C4-2B (cell line): ENCODE measurements around the gene TMEM181.

Experiments
- ZFX ChIP-seq: fragments of 450-650 bp; IDR thresholded peaks from 2 replicates; pipeline ENCODE4 v1.6.1; 2017
- TF ChIP-seq, protein P1 (sequence below): fragments of 450-650 bp; conservative IDR thresholded peaks from 2 replicates; pipeline ENCODE4 v1.5.1; 2017; ENCODE audit warnings: mild to moderate bottlenecking

DNA sequence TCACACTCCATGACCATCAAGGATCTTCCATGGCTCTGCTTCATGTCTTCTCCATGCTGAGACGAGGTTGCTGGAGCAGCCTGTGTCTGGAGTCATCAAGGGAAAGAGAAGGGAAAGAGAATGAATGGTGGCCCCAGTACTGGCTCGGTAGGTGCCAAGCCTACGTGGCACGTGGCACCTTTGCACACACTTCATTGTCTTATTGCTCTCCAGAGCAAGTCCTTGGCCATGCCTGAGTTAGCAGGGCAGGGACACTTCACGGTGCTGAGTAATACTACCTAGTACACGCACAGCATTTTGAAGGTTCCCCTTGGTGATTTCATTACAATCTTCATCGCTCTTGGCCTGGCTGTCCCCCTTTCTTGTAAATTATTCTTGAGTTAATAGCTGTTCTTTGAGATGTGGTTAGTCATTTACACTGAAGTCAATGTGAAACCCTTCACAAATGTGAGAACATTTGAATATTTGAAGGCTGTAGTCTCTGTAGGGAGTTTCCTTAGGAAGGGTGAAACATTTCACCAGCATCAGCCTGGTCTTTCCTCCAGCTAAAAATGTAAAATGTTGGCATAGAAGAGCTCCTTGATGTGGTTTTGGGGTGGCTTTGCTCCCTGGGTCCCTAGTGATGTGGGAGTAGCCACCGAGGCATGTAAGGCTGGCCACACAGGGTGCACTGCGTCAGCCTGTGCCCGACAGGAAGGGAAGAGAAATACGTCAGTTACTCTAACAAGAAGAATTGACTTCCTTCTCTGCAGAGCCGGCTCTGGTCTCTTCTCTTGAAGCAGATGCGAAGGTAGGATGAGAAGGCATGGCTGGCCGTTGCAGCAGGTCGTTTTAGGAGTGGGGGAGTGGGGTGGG is 89.6 kb downstream of the TMEM181 start, which contains the start of gene SYTL3:
- TF ChIP-seq, protein P1, sequence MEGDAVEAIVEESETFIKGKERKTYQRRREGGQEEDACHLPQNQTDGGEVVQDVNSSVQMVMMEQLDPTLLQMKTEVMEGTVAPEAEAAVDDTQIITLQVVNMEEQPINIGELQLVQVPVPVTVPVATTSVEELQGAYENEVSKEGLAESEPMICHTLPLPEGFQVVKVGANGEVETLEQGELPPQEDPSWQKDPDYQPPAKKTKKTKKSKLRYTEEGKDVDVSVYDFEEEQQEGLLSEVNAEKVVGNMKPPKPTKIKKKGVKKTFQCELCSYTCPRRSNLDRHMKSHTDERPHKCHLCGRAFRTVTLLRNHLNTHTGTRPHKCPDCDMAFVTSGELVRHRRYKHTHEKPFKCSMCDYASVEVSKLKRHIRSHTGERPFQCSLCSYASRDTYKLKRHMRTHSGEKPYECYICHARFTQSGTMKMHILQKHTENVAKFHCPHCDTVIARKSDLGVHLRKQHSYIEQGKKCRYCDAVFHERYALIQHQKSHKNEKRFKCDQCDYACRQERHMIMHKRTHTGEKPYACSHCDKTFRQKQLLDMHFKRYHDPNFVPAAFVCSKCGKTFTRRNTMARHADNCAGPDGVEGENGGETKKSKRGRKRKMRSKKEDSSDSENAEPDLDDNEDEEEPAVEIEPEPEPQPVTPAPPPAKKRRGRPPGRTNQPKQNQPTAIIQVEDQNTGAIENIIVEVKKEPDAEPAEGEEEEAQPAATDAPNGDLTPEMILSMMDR = no peak
- no peak for TF ChIP-seq ZFX
